Placental pericyte (primary cell): ENCODE results near the gene ZNF625. TPM values are rescaled to one million over a fixed set of nuclear protein-coding genes. Genes with fewer than 3 reads are reported as not detected.

Source experiments
- small RNA-seq: library from RNA; depleted of rRNA; stranded (forward); fragments of <200 nt; gene quantifications from one replicate; pipeline ENCODE3, GENCODE V24; 2012; ENCODE audit warnings: low replicate concordance
- total RNA-seq: library from RNA; depleted of rRNA; stranded (reverse); fragments of >200 nt; gene quantifications from 2 replicates; pipeline ENCODE4 v1.2.3, GENCODE V29; 2012

The ZNF625 gene
- 7.0 and 12.3 TPM in 2 replicates for total RNA-seq

DNA sequence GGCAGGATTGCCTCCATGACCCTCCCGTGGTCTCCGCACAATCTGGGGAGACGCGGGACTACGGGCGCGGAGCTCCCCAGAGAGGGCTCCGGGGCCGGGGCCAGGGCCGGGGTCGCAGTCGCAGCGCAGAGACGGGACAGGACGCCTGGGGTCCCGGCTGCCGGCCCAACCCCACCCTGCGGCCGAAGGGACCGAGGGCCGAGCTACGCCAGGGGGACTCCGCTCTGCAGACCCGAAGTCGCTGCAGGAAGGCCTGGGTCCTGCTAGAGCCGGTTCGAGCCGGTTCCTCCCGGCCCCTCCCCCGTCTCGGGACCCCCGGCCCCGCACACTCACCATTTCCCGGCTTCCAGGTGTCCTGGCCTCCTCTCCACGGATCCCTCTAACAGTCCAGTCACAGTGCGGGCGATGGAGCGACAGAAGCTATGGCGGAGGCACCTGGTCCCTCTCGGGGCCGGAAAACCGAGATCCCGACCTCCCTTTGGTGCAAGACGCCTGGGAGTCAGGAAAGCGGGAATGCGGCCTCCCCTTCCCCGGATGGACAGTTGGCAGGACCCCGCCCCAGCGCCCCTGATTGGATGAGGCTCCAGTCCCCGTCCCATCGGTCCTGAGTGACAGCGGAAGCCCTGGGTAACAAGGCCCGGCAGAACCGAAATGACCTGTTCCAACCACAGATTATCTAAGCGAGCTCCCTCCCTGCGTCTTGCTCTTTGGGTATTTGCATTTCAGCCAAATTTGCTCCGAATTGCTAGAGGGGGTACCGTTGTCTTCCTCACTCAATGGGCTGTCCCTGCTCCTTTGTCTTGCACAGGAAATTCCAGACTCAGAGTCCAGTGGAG is at the start of gene ZNF625:
Gene ZNF625, minus strand, starts transcription at position 512 of the 836 bp plus-strand sequence. Its CDS starts 176 bp downstream, at position 336.

DNA sequence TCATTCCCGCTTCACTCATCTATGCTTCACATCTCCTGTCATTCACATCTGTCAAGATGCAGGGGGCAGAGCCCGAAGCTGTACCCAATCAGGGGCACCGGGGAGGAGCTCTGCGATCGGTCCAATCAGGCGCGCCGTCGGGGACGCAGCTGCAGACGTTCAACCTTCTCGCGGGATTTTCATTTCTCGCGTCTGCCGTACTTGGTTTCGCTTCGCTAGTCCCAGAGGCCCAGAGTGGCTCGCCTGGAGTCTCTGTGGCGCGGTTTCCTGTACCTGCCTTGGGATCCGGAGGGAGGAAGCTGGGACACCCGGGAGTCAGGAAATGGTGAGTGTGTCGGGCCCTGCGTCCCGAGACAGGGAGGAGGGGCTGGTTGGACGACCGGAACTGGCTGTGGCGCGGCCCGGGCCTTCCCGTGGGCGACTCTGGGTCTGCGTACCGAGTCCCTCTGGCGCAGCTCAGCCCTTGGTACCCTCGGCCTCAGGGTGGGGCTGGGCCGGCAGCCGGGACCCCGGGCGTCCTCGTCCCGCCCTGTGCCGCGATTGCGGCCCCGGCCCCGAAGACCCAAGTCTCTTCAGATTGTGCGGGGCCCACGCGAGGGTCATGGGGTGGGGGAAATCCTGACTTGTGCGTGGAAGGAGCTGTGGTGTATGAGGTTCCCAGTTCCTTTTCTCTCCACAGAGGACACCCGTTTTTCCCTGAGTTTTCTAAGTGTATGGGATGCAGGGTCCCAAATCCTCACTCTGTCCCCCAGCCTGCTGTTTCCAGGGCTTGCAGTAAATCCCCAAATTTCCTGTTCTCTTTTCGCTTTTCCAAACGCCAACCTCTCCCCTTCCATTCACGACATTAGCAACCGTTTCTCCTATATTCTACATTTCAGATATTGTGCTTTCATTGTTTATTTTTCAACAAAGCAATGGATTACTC is 6.6 kb upstream of the ZNF625 start, which contains the start of gene ZNF136:
Gene ZNF136, plus strand, starts transcription at position 215 of the 925 bp plus-strand sequence. Its CDS starts 108 bp downstream, at position 323.

DNA sequence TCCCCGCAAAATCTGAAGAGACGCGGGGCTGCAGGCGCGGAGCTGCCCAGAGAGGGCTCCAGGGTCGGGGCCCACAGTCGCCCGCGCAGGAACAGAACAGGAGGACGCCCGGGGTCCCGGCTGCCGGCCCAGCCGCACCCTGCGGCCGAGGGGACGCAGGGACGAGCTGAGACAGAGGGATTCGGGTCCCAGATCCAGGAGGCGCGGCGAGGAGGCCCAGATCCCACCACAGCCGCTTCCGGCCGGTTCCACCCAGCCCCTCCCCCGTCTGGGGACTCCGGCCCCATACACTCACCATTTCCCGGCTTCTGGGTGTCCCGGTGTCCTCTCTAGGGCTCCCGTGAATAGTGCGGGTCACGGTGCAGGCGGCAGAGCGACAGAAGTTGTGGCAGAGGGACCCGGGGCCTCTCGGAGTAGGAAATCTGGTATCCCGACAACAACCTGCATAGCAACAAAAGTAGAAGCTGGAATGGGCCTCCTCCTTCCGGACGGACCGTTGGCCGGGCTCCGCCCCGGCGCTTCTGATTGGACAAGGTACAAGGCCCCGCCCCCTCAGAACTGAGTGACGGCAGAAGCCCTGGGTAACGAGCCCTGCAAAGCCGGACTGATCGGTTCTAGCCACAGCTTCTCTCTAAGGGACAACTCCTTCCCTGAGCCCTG is 16.5 kb downstream of the ZNF625 start, which contains the start of gene ZNF20:
Gene ZNF20, minus strand, starts transcription at position 466 of the 660 bp plus-strand sequence. Its CDS starts 168 bp downstream, at position 298.

Small RNA genes lying within 50 kb of the gene (small RNA-seq; reads per million reads assigned to genes)
- gene RNA5SP467 = not detected

Other genes starting within 250 kb of the ZNF625 start
- 5.0 and 7.9 TPM in 2 replicates for gene ZNF700, start 231.6 kb downstream of the ZNF625 start, total RNA-seq
- gene ZNF763, start 191.7 kb downstream of the ZNF625 start, total RNA-seq = 0.57 and 0.88 TPM in 2 replicates
- gene ZNF433, start 121.1 kb downstream of the ZNF625 start, total RNA-seq = 1.0 and 1.1 TPM in 2 replicates
- under 0.01 and 0.57 TPM in 2 replicates for gene ZNF878, start 103.8 kb downstream of the ZNF625 start, total RNA-seq
- gene ZNF844, start 92.0 kb downstream of the ZNF625 start, total RNA-seq = 4.0 and 5.0 TPM in 2 replicates
- gene ZNF20, start 16.4 kb downstream of the ZNF625 start, total RNA-seq = 2.8 and 3.6 TPM in 2 replicates
- gene ZNF136, start 6.4 kb upstream of the ZNF625 start, total RNA-seq = 4.4 and 8.0 TPM in 2 replicates
- 4.4 and 4.7 TPM in 2 replicates for gene ZNF44, start 138.1 kb upstream of the ZNF625 start, total RNA-seq
- 0.22 and 0.43 TPM in 2 replicates for gene ZNF563, start 176.9 kb upstream of the ZNF625 start, total RNA-seq
- gene ZNF442, start 208.9 kb upstream of the ZNF625 start, total RNA-seq = 0.44 and 0.72 TPM in 2 replicates
- gene ZNF799, start 244.5 kb upstream of the ZNF625 start, total RNA-seq = 1.1 and 2.0 TPM in 2 replicates